ENCODE results near the gene DGKG.

Gene DGKG

GRCh38 chr3:186125118-186125517 lies 236.9 kb downstream of the DGKG start:
- no peaks in the 10 kb centered on the region for H3K9me2 ChIP-seq (replicated peaks; ENCODE audit: control insufficient read depth, low read length)
- no peaks in the 10 kb centered on the region for H3K9me3 ChIP-seq (ENCODE audit: control insufficient read depth, insufficient read depth, low read length)
- no peaks in the 10 kb centered on the region for H3K4me1 ChIP-seq (ENCODE audit: control insufficient read depth, low read length)
- H3F3A ChIP-seq (ENCODE audit: control insufficient read depth, insufficient read depth): no peaks in the 10 kb centered on the region
- no peaks in the 10 kb centered on the region for H3K79me2 ChIP-seq (ENCODE audit: control insufficient read depth, low read length)
- H3K27me3 ChIP-seq (ENCODE audit: control insufficient read depth, low read length): peaks cover 1% of the 10 kb centered on the region
- TF ChIP-seq EZH2phosphoT487 (IDR thresholded peaks at IDR 0.05; ENCODE audit: borderline replicate concordance, low read length): no peak
- TF ChIP-seq, protein P1, sequence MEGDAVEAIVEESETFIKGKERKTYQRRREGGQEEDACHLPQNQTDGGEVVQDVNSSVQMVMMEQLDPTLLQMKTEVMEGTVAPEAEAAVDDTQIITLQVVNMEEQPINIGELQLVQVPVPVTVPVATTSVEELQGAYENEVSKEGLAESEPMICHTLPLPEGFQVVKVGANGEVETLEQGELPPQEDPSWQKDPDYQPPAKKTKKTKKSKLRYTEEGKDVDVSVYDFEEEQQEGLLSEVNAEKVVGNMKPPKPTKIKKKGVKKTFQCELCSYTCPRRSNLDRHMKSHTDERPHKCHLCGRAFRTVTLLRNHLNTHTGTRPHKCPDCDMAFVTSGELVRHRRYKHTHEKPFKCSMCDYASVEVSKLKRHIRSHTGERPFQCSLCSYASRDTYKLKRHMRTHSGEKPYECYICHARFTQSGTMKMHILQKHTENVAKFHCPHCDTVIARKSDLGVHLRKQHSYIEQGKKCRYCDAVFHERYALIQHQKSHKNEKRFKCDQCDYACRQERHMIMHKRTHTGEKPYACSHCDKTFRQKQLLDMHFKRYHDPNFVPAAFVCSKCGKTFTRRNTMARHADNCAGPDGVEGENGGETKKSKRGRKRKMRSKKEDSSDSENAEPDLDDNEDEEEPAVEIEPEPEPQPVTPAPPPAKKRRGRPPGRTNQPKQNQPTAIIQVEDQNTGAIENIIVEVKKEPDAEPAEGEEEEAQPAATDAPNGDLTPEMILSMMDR (IDR thresholded peaks at IDR 0.05; ENCODE audit: low read depth, low read length, poor library complexity, severe bottlenecking): no peak
- no peak overlapping the region for H3K27ac ChIP-seq (ENCODE audit: low read depth, low read length)
- H3K4me3 ChIP-seq (ENCODE audit: low read length): no peak overlapping the region
- H3K36me3 ChIP-seq (ENCODE audit: control insufficient read depth, low read length): no peaks in the 10 kb centered on the region
- no peak overlapping the region for H3K4me2 ChIP-seq (ENCODE audit: low read length)
- no peaks in the 10 kb centered on the region for H4K20me1 ChIP-seq (ENCODE audit: control insufficient read depth, insufficient read depth, low read depth, low read length)

GRCh38 chr3:186124592-186124991 lies 237.4 kb downstream of the DGKG start:
- peaks cover 6% of the 10 kb centered on the region for H3K27me3 ChIP-seq (ENCODE audit: control insufficient read depth, low read length)
- H3K36me3 ChIP-seq (ENCODE audit: control insufficient read depth, low read length): no peaks in the 10 kb centered on the region
- no peaks in the 10 kb centered on the region for H3K9me2 ChIP-seq (replicated peaks; ENCODE audit: control insufficient read depth, low read length)
- no peaks in the 10 kb centered on the region for H3K79me2 ChIP-seq (ENCODE audit: control insufficient read depth, low read length)
- H3F3A ChIP-seq (ENCODE audit: control insufficient read depth, insufficient read depth): no peaks in the 10 kb centered on the region
- no peaks in the 10 kb centered on the region for H3K9me3 ChIP-seq (ENCODE audit: control insufficient read depth, insufficient read depth, low read length)
- TF ChIP-seq, protein P1 (IDR thresholded peaks at IDR 0.05; ENCODE audit: low read depth, low read length, poor library complexity, severe bottlenecking): no peak
- no peak for TF ChIP-seq EZH2phosphoT487 (IDR thresholded peaks at IDR 0.05; ENCODE audit: borderline replicate concordance, low read length)
- H3K27ac ChIP-seq (ENCODE audit: low read depth, low read length): no peak overlapping the region
- H3K4me2 ChIP-seq (ENCODE audit: low read length): no peak overlapping the region
- no peak overlapping the region for H3K4me3 ChIP-seq (ENCODE audit: low read length)
- no peaks in the 10 kb centered on the region for H4K20me1 ChIP-seq (ENCODE audit: control insufficient read depth, insufficient read depth, low read depth, low read length)
- H3K4me1 ChIP-seq (ENCODE audit: control insufficient read depth, low read length): no peaks in the 10 kb centered on the region

GRCh38 chr3:186123012-186123411 lies 239.0 kb downstream of the DGKG start:
- no peaks in the 10 kb centered on the region for H3K79me2 ChIP-seq (ENCODE audit: control insufficient read depth, low read length)
- H3K4me1 ChIP-seq (ENCODE audit: control insufficient read depth, low read length): no peaks in the 10 kb centered on the region
- H3K4me3 ChIP-seq (ENCODE audit: low read length): no peak overlapping the region
- H3K36me3 ChIP-seq (ENCODE audit: control insufficient read depth, low read length): no peaks in the 10 kb centered on the region
- H3K9me2 ChIP-seq (replicated peaks; ENCODE audit: control insufficient read depth, low read length): no peaks in the 10 kb centered on the region
- H3K27me3 ChIP-seq (ENCODE audit: control insufficient read depth, low read length): peaks cover 16% of the 10 kb centered on the region
- no peaks in the 10 kb centered on the region for H3K9me3 ChIP-seq (ENCODE audit: control insufficient read depth, insufficient read depth, low read length)
- no peaks in the 10 kb centered on the region for H4K20me1 ChIP-seq (ENCODE audit: control insufficient read depth, insufficient read depth, low read depth, low read length)
- no peak for TF ChIP-seq EZH2phosphoT487 (IDR thresholded peaks at IDR 0.05; ENCODE audit: borderline replicate concordance, low read length)
- TF ChIP-seq, protein P1 (IDR thresholded peaks at IDR 0.05; ENCODE audit: low read depth, low read length, poor library complexity, severe bottlenecking): no peak
- no peaks in the 10 kb centered on the region for H3F3A ChIP-seq (ENCODE audit: control insufficient read depth, insufficient read depth)
- H3K27ac ChIP-seq (ENCODE audit: low read depth, low read length): no peak overlapping the region
- no peak overlapping the region for H3K4me2 ChIP-seq (ENCODE audit: low read length)

GRCh38 chr3:186121968-186122367 lies 240.1 kb downstream of the DGKG start:
- Histone ChIP-seq H3K4me2 (ENCODE audit: low read length) (no peak overlapping the region), H3K27ac (ENCODE audit: low read depth, low read length) (no peak overlapping the region)

More at GRCh38 chr3:186121968-186122367, 240.1 kb downstream of the DGKG start:
- Histone ChIP-seq H3K36me3 (ENCODE audit: control insufficient read depth, low read length) (no peaks in the 10 kb centered on the region), H3K79me2 (ENCODE audit: control insufficient read depth, low read length) (no peaks in the 10 kb centered on the region), H3K9me2 (replicated peaks; ENCODE audit: control insufficient read depth, low read length) (no peaks in the 10 kb centered on the region), H3K4me1 (ENCODE audit: control insufficient read depth, low read length) (no peaks in the 10 kb centered on the region), H4K20me1 (ENCODE audit: control insufficient read depth, insufficient read depth, low read depth, low read length) (no peaks in the 10 kb centered on the region), H3F3A (ENCODE audit: control insufficient read depth, insufficient read depth) (no peaks in the 10 kb centered on the region), H3K27me3 (ENCODE audit: control insufficient read depth, low read length) (peaks cover 16% of the 10 kb centered on the region), H3K4me3 (ENCODE audit: low read length) (no peak overlapping the region), H3K9me3 (ENCODE audit: control insufficient read depth, insufficient read depth, low read length) (no peaks in the 10 kb centered on the region)
- TF ChIP-seq EZH2phosphoT487 (IDR thresholded peaks at IDR 0.05; ENCODE audit: borderline replicate concordance, low read length): no peak
- TF ChIP-seq, protein P1 (IDR thresholded peaks at IDR 0.05; ENCODE audit: low read depth, low read length, poor library complexity, severe bottlenecking): no peak
